NCI-H146 treated with DMSO at 0.1 percent for 48 hours (cell line): Measurements from ENCODE around the gene WNT7B.

Experiments
- DNase-seq: peaks from one replicate; lab custom pipeline; 2025; ENCODE audit not compliant: unreplicated experiment; lab: John Stamatoyannopoulos, UW

The WNT7B gene

GRCh38 chr22:45879552-45879949, 97.4 kb downstream of the WNT7B start:
- no peak for DNase-seq

GRCh38 chr22:45878901-45879551, 97.9 kb downstream of the WNT7B start:
- DNase-seq: no peak

GRCh38 chr22:45878051-45878781, 98.7 kb downstream of the WNT7B start:
- DNase-seq: peak; percentile 43

- no peak for DNase-seq
Measured at GRCh38 chr22:45877651-45878050, 99.3 kb downstream of the WNT7B start.

GRCh38 chr22:45877036-45877380, 100.0 kb downstream of the WNT7B start:
- no peak for DNase-seq

GRCh38 chr22:45876136-45877035, 100.6 kb downstream of the WNT7B start:
- no peak for DNase-seq

- no peak for DNase-seq
Measured at GRCh38 chr22:45872659-45873263, 104.2 kb downstream of the WNT7B start.

GRCh38 chr22:45871721-45872120, 105.2 kb downstream of the WNT7B start:
- DNase-seq: no peak
